ENCODE measurements around the gene METTL23.
A peak's percentile ranks its signal among the peaks of the same experiment; 100 is the strongest.
"Not testable (repeated sequence)": the region's sequence is repeated elsewhere in the genome, so short reads cannot be mapped to it uniquely, and the experiment has no call there.

The METTL23 gene

DNA sequence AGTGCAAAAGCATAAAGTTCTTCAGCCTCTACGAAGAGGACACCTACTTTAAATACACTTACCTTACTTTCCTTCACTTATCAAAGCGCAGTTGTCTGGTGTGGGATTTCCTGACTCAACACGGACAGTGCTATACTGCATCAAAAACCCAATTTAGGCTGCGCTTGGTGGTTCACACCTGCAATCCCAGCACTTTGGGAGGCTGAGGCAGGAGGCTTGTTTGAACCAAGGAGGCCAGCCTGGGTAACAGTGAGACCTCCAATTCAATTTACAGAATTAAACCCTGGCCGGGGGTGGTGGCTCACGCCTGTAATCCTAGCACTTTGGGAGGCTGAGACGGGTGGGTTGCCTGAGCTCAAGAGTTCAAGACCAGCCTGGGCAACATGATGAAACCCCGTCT, 4.4 kb upstream of the METTL23 start:
- Mint-ChIP-seq H3K27me3 (ENCODE audit: low read depth) (no peaks in the 10 kb centered on the region), H3K9me3 (no peaks in the 10 kb centered on the region), H3K27ac (no peak overlapping the region), H3K4me1 (peaks cover 11% of the 10 kb centered on the region), H3K36me3 (ENCODE audit: low read depth) (peaks cover 52% of the 10 kb centered on the region), H3K4me3 (no peak overlapping the region)
- TF ChIP-seq, protein P1, sequence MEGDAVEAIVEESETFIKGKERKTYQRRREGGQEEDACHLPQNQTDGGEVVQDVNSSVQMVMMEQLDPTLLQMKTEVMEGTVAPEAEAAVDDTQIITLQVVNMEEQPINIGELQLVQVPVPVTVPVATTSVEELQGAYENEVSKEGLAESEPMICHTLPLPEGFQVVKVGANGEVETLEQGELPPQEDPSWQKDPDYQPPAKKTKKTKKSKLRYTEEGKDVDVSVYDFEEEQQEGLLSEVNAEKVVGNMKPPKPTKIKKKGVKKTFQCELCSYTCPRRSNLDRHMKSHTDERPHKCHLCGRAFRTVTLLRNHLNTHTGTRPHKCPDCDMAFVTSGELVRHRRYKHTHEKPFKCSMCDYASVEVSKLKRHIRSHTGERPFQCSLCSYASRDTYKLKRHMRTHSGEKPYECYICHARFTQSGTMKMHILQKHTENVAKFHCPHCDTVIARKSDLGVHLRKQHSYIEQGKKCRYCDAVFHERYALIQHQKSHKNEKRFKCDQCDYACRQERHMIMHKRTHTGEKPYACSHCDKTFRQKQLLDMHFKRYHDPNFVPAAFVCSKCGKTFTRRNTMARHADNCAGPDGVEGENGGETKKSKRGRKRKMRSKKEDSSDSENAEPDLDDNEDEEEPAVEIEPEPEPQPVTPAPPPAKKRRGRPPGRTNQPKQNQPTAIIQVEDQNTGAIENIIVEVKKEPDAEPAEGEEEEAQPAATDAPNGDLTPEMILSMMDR (IDR thresholded peaks at IDR 0.05; ENCODE audit: unreplicated experiment in 3 of 3): no peak

DNA sequence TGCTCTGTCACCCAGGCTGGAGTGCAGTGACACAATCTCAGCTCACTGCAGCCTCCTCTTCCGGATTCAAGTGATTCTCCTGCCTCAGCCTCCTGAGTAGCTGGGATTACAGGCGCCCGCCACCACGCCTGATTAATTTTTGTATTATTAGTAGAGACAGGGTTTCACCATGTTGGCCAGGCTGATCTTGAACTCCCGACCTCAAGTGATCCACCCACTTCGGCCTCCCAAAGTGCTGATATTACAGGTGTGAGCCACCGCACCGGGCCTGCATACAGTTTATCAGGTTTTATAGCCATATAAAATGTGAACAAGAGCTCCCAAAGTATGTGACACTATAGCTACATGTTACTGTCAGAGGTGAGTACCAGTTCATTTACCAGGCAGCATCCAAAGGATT, 3.7 kb upstream of the METTL23 start:
- H3K27ac Mint-ChIP-seq; H3K4me3 Mint-ChIP-seq; H3K27me3 Mint-ChIP-seq (ENCODE audit: low read depth); H3K9me3 Mint-ChIP-seq: not testable (repeated sequence)
- peaks cover 50% of the 10 kb centered on the region for H3K36me3 Mint-ChIP-seq (ENCODE audit: low read depth)
- peaks cover 18% of the 10 kb centered on the region for H3K4me1 Mint-ChIP-seq

DNA sequence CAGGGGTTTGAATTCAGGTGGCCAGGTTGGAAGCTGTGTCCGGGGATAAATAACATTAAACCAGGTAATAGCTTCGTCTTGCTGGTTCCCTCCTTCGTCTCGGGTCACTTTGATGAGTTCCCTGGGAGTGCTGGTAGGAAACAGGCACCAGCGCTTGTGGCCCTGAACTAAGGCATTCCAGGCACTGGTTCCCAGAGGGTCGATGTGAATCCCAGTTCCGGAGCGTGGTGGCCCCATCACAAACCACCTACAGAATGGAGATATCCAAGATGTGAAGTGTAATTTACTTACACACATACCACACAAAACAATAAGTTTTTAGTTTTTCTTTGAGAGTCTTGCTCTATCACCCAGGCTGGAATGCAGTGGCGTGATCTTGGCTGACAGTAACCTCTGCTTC, 2.8 kb upstream of the METTL23 start:
- Mint-ChIP-seq H3K36me3 (ENCODE audit: low read depth) (peaks cover 46% of the 10 kb centered on the region), H3K4me1 (peaks cover 18% of the 10 kb centered on the region), H3K27me3 (ENCODE audit: low read depth) (no peaks in the 10 kb centered on the region), H3K9me3 (no peaks in the 10 kb centered on the region), H3K4me3 (peak overlapping the region in 1 of 3 experiments; percentile 46), H3K27ac (no peak overlapping the region)
- TF ChIP-seq, protein P1 (IDR thresholded peaks at IDR 0.05; ENCODE audit: unreplicated experiment in 3 of 3): no peak

DNA sequence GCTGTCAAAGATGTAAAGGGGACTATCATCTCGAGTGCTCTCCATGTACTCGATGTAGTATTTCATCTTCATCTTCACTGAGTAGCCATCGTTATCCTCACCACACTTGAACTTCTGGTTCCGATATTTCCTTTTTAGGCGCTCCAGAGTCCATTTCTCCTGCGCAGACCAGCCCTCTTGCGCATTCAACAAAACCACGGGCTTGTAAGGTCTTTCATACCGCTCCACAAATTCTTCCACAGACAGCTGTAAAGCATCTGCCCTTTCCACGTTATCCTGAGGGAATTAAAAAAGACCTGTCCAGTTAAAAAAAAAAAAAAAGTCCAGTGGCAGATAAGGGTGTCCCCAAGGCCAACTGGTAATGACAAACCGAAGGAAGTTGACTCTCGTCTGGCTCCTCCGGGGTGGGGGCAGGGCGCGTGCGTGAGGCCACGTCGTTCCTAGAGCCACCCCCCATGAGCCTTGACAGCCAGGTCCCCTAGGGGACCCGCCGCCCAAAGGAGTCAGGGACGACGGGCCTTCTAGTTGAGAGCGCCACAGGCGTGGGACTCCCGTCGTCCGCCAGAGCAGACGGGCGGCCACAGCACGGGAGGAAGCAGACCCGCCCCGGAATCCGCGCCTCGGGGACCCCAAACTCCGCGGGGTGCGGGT, 934 bp upstream of the METTL23 start:
- TF ChIP-seq, protein P1 (IDR thresholded peaks at IDR 0.05; ENCODE audit: unreplicated experiment in 3 of 3): no peak
- H3K27ac Mint-ChIP-seq: peak overlapping the region; percentile 75 to 96 (median 75)

DNA sequence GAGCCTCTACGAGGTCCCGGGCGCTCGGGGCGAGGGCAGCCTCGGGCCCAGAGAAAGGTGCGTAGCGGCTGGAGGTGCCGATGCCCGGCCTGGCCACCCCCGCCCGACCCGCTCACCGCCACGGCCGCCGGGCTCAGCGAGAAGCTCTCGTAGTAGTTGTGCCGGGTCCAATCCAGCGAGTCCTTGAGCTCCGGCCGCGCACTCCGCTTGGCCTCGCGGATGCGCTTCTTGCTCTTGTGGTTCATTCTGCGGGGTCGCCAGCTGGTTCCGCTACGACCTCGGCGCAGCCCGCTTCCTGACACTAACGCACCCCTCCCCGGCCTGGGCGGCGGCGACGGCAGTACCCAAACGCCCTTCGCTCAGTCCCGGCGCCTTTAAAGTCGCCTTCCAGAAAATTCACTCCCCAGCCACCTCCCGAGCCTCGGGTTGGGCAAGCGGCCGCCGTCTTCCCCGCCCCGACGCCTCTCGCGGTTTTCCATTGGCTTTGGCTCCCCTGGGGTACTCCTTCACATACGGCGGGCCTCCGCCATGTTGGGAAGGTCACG, 336 bp upstream of the METTL23 start, which contains the start of gene JMJD6:
TSS of gene JMJD6 (minus strand) at position 376 of the 545 bp plus-strand sequence. CDS start at position 245, 131 bp downstream.
- TF ChIP-seq, protein P1 (IDR thresholded peaks at IDR 0.05; ENCODE audit: unreplicated experiment in 3 of 3): no peak
- Mint-ChIP-seq H3K9me3 (no peaks in the 10 kb centered on the region), H3K27me3 (ENCODE audit: low read depth) (no peaks in the 10 kb centered on the region), H3K36me3 (ENCODE audit: low read depth) (peaks cover 28% of the 10 kb centered on the region), H3K4me1 (peaks cover 18% of the 10 kb centered on the region), H3K27ac (peak within 1 kb of the TSS; percentile 81 to 96 (median 96)), H3K4me3 (peak within 1 kb of the TSS; percentile 96 to 98 (median 98))

More for the DNA sequence above, 934 bp upstream of the METTL23 start:
- peak overlapping the region; percentile 93 to 98 (median 93) for H3K4me3 Mint-ChIP-seq
- H3K9me3 Mint-ChIP-seq: no peaks in the 10 kb centered on the region
- H3K4me1 Mint-ChIP-seq: peaks cover 18% of the 10 kb centered on the region
- no peaks in the 10 kb centered on the region for H3K27me3 Mint-ChIP-seq (ENCODE audit: low read depth)
- H3K36me3 Mint-ChIP-seq (ENCODE audit: low read depth): peaks cover 34% of the 10 kb centered on the region

DNA sequence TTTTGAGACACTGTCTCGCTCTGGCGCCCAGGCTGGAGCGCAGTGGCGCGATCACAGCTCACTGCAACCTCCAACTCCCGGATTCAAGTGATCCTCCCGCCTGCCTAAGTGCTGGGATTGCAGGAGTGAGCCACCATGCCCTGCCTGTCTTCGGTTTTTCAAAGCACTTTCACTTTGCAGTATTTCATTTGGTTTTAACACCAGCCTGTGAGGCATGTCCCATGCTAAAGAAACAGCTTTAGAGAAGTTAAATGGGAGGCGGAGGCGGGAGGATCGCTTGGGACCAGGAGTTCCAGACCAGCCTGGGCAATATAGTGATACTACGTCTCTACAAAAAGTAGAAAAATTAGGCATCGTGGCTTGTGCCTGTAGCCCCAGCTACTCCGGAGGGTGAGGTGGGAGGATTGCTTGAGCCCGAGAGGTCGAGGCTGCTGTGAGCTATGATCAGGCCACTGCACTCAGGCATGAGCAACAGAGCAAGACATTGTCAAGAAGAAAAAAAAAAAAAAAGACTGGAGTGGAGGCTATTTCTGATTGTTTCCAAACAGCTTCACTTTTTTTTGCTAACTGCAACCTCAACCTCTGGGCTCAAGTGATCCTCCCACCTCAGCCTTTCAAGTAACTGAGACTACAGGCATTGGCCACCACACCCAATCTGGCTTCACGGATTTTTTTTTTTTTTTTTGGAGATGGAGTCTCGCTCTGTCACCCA, 1.3 kb downstream of the METTL23 start:
- Mint-ChIP-seq H3K9me3 (no peaks in the 10 kb centered on the region), H3K27ac (peak overlapping the region; percentile 81 to 96 (median 94))

DNA sequence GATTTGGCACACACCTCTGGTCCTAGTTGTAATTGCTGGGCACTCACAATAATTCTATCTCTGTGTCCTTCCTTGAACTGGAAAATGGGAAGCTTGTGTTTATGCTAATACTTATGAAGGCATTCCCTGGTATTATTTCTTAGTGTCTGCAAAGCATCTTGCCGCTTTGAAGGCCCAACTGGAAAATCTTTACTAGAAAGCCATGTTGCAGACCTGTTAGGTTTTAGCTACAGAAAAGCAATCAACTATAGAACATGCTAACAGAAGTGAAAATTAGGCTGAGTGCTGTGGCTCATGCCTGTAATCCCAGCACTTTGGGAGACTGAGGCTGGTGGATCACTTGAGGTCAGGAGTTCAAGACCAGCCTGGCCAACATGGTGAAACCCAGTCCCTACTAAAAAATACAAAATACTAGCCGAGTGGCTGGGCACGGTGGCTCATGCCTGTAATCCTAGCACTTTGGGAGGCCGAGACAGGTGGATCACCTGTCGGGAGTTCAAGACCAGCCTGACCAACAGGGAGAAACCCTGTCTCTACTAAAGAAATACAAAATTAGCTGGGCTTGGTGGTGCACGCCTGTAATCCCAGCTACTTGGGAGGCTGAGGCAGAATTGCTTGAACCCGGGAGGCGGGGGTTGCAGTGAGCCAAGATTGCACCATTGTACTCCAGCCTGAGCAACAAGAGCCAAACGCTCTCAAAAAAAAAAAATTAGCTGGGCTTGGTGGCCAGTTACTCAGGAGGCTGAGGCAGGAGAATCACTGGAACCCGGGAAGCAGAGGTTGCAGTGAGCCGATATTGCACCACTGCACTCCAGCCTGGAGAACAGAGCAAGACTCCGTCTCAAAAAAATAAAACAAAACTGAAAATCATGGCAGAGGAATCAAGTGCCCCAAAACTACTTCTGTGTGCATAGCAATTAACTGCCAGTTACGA, 5.4 kb downstream of the METTL23 start:
- not testable (repeated sequence) for H3K27me3 Mint-ChIP-seq (ENCODE audit: low read depth); H3K9me3 Mint-ChIP-seq
- peak overlapping the region in 1 of 3 experiments; percentile 34 for H3K4me3 Mint-ChIP-seq
- H3K27ac Mint-ChIP-seq: peak overlapping the region in 1 of 3 experiments; percentile 35
- H3K4me1 Mint-ChIP-seq: peaks cover 41% of the 10 kb centered on the region
- peaks cover 43% of the 10 kb centered on the region for H3K36me3 Mint-ChIP-seq (ENCODE audit: low read depth)

More for the DNA sequence above, 1.3 kb downstream of the METTL23 start:
- Mint-ChIP-seq H3K27me3 (ENCODE audit: low read depth) (no peaks in the 10 kb centered on the region), H3K4me1 (peaks cover 19% of the 10 kb centered on the region), H3K4me3 (peak overlapping the region; percentile 96 to 98 (median 98)), H3K36me3 (ENCODE audit: low read depth) (peaks cover 26% of the 10 kb centered on the region)
- TF ChIP-seq, protein P1 (IDR thresholded peaks at IDR 0.05; ENCODE audit: unreplicated experiment in 3 of 3): no peak
